Activated CD4-positive, alpha-beta T cell treated with anti-CD3 and anti-CD28 coated beads, Interleukin-2, amount 50 U/mL, for 48 hours (primary cell): ENCODE results near the gene AMOT.

Experiments
- DNase-seq, 2 experiments: peaks; one replicate each; pipeline ENCODE4 v3.0.0-alpha.2; 2020

Gene AMOT

GRCh38 chrX:112800971-112801775 lies 39.5 kb downstream of the AMOT start:
- DNase-seq, result no peak

- DNase-seq, result no peak
Observed at GRCh38 chrX:112799425-112799824, 41.2 kb downstream of the AMOT start.

GRCh38 chrX:112798736-112799135 lies 41.9 kb downstream of the AMOT start:
- DNase-seq, result no peak

GRCh38 chrX:112789931-112790330 lies 50.7 kb downstream of the AMOT start:
- no peak for DNase-seq

GRCh38 chrX:112786076-112786475 lies 54.6 kb downstream of the AMOT start:
- no peak for DNase-seq

GRCh38 chrX:112785344-112785743 lies 55.3 kb downstream of the AMOT start:
- DNase-seq, result no peak

- no peak for DNase-seq
Observed at GRCh38 chrX:112784692-112785091, 55.9 kb downstream of the AMOT start.

- no peak for DNase-seq
Observed at GRCh38 chrX:112779139-112779538, 61.5 kb downstream of the AMOT start.

- DNase-seq, result no peak
Observed at GRCh38 chrX:112774651-112775293, 65.9 kb downstream of the AMOT start.

- no peak for DNase-seq
Observed at GRCh38 chrX:112774142-112774541, 66.5 kb downstream of the AMOT start.

GRCh38 chrX:112769034-112769433 lies 71.6 kb downstream of the AMOT start:
- no peak for DNase-seq

- DNase-seq, result no peak
Observed at GRCh38 chrX:112768563-112768962, 72.1 kb downstream of the AMOT start.

GRCh38 chrX:112766774-112767173 lies 73.9 kb downstream of the AMOT start:
- DNase-seq, result no peak

- no peak for DNase-seq
Observed at GRCh38 chrX:112761242-112762207, 79.1 kb downstream of the AMOT start.

GRCh38 chrX:112760697-112761096 lies 79.9 kb downstream of the AMOT start:
- DNase-seq, result no peak

- no peak for DNase-seq
Observed at GRCh38 chrX:112759966-112760365, 80.7 kb downstream of the AMOT start.

- DNase-seq, result no peak
Observed at GRCh38 chrX:112759512-112759911, 81.1 kb downstream of the AMOT start.

GRCh38 chrX:112757946-112758345 lies 82.7 kb downstream of the AMOT start:
- no peak for DNase-seq

GRCh38 chrX:112753116-112753515 lies 87.5 kb downstream of the AMOT start:
- no peak for DNase-seq

- no peak for DNase-seq
Observed at GRCh38 chrX:112751076-112751475, 89.6 kb downstream of the AMOT start.

- DNase-seq, result no peak
Observed at GRCh38 chrX:112746812-112747595, 93.6 kb downstream of the AMOT start.

- DNase-seq, result peak; percentile 34 to 56
Observed at GRCh38 chrX:112738347-112739033, 102.1 kb downstream of the AMOT start.
